Vagina (tissue), 2 donors: Measurements from ENCODE around the gene PHF3.

Experiments used
- POLR2AphosphoS5 ChIP-seq, 2 donors: sonication (generic); formaldehyde crosslinking; IDR thresholded peaks; one replicate each; pipeline ENCODE4 v1.9.0; 2017; ENCODE audit warnings: antibody characterized with exemption in 2 of 2, mild to moderate bottlenecking in 2 of 2, low read depth in 1 of 2; ENCODE audit not compliant: insufficient read depth in 1 of 2
- TF ChIP-seq, protein P1 (sequence below), 3 experiments: fragments of 450-650 bp in 2 of 3; fragments of 200-600 bp in 1 of 3; sonication (generic) in 1 of 3; IDR thresholded peaks; one replicate each; pipeline ENCODE4 v1.5.1; 2017 to 2019; ENCODE audit warnings: antibody characterized with exemption in 3 of 3, mild to moderate bottlenecking in 2 of 3, moderate library complexity in 2 of 3

DNA sequence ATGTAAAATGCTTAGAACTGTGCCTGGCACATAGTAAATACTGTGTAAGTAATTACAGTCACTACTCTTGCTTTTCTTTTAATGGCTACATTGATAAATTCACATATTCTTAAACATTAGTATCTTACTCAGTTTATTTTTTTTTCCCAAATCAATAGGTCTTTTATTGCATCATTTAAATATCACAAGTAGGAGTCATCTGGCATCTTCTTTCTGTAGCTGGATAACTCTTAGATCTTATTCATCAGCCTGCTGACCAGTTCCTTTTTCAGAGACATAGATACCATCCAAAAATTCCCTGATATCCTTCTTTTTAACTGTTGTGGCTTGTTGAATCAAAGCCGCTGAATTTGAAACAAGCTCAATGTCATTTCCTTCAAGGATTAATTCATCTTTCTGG is 20.0 kb upstream of the PHF3 start:
- TF ChIP-seq, protein P1, sequence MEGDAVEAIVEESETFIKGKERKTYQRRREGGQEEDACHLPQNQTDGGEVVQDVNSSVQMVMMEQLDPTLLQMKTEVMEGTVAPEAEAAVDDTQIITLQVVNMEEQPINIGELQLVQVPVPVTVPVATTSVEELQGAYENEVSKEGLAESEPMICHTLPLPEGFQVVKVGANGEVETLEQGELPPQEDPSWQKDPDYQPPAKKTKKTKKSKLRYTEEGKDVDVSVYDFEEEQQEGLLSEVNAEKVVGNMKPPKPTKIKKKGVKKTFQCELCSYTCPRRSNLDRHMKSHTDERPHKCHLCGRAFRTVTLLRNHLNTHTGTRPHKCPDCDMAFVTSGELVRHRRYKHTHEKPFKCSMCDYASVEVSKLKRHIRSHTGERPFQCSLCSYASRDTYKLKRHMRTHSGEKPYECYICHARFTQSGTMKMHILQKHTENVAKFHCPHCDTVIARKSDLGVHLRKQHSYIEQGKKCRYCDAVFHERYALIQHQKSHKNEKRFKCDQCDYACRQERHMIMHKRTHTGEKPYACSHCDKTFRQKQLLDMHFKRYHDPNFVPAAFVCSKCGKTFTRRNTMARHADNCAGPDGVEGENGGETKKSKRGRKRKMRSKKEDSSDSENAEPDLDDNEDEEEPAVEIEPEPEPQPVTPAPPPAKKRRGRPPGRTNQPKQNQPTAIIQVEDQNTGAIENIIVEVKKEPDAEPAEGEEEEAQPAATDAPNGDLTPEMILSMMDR (IDR thresholded peaks at IDR 0.05), result no peak
- no peak for TF ChIP-seq POLR2AphosphoS5 (IDR thresholded peaks at IDR 0.05; ENCODE audit: insufficient read depth in 1 of 2, low read depth in 1 of 2)
